Measurements from ENCODE around the gene SIX6.

- TF ChIP-seq, protein P1, sequence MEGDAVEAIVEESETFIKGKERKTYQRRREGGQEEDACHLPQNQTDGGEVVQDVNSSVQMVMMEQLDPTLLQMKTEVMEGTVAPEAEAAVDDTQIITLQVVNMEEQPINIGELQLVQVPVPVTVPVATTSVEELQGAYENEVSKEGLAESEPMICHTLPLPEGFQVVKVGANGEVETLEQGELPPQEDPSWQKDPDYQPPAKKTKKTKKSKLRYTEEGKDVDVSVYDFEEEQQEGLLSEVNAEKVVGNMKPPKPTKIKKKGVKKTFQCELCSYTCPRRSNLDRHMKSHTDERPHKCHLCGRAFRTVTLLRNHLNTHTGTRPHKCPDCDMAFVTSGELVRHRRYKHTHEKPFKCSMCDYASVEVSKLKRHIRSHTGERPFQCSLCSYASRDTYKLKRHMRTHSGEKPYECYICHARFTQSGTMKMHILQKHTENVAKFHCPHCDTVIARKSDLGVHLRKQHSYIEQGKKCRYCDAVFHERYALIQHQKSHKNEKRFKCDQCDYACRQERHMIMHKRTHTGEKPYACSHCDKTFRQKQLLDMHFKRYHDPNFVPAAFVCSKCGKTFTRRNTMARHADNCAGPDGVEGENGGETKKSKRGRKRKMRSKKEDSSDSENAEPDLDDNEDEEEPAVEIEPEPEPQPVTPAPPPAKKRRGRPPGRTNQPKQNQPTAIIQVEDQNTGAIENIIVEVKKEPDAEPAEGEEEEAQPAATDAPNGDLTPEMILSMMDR (IDR thresholded peaks at IDR 0.05): no peak
- no peak for TF ChIP-seq EZH2 (IDR thresholded peaks at IDR 0.05; ENCODE audit: borderline replicate concordance, insufficient read depth, low read depth, low read length, poor library complexity, severe bottlenecking)
These were observed 3.2 kb downstream of the SIX6 start for GRCh38 chr14:60512126-60512525.

Data from B cell (primary cell).